ENCODE measurements around the gene FAM20C. TPM values are rescaled to one million over a fixed set of nuclear protein-coding genes. Genes with fewer than 3 reads are reported as not detected.

The FAM20C gene
- total RNA-seq, 1 donor from 2014 or later, result 10.0 TPM

DNA sequence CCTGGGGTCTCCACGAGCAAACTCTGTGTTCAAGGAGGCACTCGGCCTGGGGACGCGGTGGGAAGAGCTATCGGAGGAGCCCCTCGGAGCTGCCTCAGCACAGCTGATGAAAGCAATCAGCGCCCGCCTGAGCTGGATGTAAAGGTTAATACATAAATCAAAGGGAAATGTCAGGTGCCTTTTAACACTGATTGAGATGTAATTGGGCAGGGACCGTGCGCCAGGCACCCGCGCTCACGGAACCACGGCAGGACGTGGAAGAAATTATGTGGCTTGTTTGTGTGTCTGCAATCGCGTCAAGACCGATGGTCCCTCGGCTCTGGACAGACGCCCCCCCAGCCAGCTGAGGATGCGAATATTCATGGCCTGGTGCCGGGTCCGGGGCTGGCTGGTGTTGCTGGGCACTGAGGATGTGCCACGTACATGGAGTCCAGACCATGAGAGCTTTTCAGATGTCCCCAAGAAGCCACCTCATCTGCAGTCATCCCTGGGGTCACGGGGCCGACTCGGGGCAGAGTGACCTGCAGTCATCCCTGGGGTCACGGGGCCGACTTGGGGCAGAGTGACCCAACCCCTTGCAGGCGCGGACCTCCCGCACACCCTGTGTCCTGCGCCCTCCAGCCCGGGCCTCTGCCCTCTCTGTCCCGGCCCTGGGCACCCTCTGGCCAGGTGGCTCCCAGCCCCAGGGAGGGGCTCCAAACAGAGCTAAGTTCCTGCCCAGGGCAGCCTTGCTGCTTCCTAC, 113.2 kb downstream of the FAM20C start:
- Histone ChIP-seq H3K27ac (ENCODE audit: low read depth, low read length) (no peak overlapping the region), H3K36me3 (ENCODE audit: insufficient read depth, low read length) (no peaks in the 10 kb centered on the region), H3K9ac (ENCODE audit: low read length) (no peak overlapping the region), H2AFZ (ENCODE audit: low read depth, low read length) (no peak overlapping the region), H3K4me3 (ENCODE audit: insufficient read depth, low read depth, low read length) (no peak overlapping the region), H3K27me3 (ENCODE audit: insufficient read depth, low read length) (no peaks in the 10 kb centered on the region), H3K4me2 (ENCODE audit: low read length) (no peak overlapping the region), H3K9me3 (ENCODE audit: insufficient read depth, low read depth, low read length) (no peaks in the 10 kb centered on the region), H4K20me1 (ENCODE audit: insufficient read depth, low read length) (no peaks in the 10 kb centered on the region), H3K79me2 (ENCODE audit: insufficient read depth, low read length) (no peaks in the 10 kb centered on the region), H3K4me1 (ENCODE audit: insufficient read depth, low read length) (no peaks in the 10 kb centered on the region)
- TF ChIP-seq EZH2 (IDR thresholded peaks at IDR 0.05; ENCODE audit: insufficient read depth, low read length), result no peak
- TF ChIP-seq, protein P1, sequence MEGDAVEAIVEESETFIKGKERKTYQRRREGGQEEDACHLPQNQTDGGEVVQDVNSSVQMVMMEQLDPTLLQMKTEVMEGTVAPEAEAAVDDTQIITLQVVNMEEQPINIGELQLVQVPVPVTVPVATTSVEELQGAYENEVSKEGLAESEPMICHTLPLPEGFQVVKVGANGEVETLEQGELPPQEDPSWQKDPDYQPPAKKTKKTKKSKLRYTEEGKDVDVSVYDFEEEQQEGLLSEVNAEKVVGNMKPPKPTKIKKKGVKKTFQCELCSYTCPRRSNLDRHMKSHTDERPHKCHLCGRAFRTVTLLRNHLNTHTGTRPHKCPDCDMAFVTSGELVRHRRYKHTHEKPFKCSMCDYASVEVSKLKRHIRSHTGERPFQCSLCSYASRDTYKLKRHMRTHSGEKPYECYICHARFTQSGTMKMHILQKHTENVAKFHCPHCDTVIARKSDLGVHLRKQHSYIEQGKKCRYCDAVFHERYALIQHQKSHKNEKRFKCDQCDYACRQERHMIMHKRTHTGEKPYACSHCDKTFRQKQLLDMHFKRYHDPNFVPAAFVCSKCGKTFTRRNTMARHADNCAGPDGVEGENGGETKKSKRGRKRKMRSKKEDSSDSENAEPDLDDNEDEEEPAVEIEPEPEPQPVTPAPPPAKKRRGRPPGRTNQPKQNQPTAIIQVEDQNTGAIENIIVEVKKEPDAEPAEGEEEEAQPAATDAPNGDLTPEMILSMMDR (IDR thresholded peaks at IDR 0.05; ENCODE audit: insufficient read depth, low read depth, low read length), result no peak
- DNase-seq (ENCODE audit: low read depth) (no peak), FAIRE-seq (no peak)
- peaks cover 8% of the 10 kb centered on the region for H3K9me3 Mint-ChIP-seq (ENCODE audit: unreplicated experiment)
- no peak overlapping the region for H3K4me3 Mint-ChIP-seq (ENCODE audit: unreplicated experiment)
- H3K27ac Mint-ChIP-seq (ENCODE audit: unreplicated experiment), result no peak overlapping the region
- H3K36me3 Mint-ChIP-seq (ENCODE audit: low read depth, unreplicated experiment), result no peaks in the 10 kb centered on the region
- no peaks in the 10 kb centered on the region for H3K4me1 Mint-ChIP-seq (ENCODE audit: low read depth, unreplicated experiment)
- peaks cover 8% of the 10 kb centered on the region for H3K27me3 Mint-ChIP-seq (ENCODE audit: low read depth, unreplicated experiment)

DNA sequence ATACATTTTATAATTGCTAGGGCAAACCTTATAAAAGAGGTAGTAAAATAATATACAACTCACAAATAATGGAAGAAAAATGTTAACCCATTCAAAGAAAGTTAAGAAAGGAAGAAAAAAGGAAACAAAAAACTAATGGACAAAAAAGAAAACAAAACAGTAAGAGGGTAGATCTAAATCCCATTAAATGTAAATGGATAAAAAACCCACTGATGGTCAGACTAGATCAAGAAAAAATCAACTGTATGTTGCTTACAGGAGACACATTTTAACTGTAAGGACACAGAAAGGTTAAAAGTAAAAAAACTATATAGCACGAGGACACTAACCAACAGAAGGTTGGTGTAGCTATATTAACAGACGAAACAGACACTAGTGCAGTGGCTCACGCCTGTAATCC, 115.6 kb downstream of the FAM20C start:
- Mint-ChIP-seq H3K4me3 (ENCODE audit: unreplicated experiment) (no peak overlapping the region), H3K36me3 (ENCODE audit: low read depth, unreplicated experiment) (no peaks in the 10 kb centered on the region), H3K9me3 (ENCODE audit: unreplicated experiment) (peaks cover 8% of the 10 kb centered on the region), H3K27ac (ENCODE audit: unreplicated experiment) (no peak overlapping the region), H3K4me1 (ENCODE audit: low read depth, unreplicated experiment) (no peaks in the 10 kb centered on the region), H3K27me3 (ENCODE audit: low read depth, unreplicated experiment) (peaks cover 25% of the 10 kb centered on the region)
- Histone ChIP-seq H3K27me3 (ENCODE audit: insufficient read depth, low read length) (peaks cover 14% of the 10 kb centered on the region), H2AFZ (ENCODE audit: low read depth, low read length) (no peak overlapping the region), H4K20me1 (ENCODE audit: insufficient read depth, low read length) (no peaks in the 10 kb centered on the region), H3K36me3 (ENCODE audit: insufficient read depth, low read length) (no peaks in the 10 kb centered on the region), H3K4me3 (ENCODE audit: insufficient read depth, low read depth, low read length) (no peak overlapping the region), H3K4me2 (ENCODE audit: low read length) (no peak overlapping the region), H3K79me2 (ENCODE audit: insufficient read depth, low read length) (no peaks in the 10 kb centered on the region), H3K9ac (ENCODE audit: low read length) (no peak overlapping the region), H3K9me3 (ENCODE audit: insufficient read depth, low read depth, low read length) (no peaks in the 10 kb centered on the region), H3K4me1 (ENCODE audit: insufficient read depth, low read length) (no peaks in the 10 kb centered on the region), H3K27ac (ENCODE audit: low read depth, low read length) (no peak overlapping the region)
- DNase-seq (ENCODE audit: low read depth) (no peak), FAIRE-seq (no peak)
- TF ChIP-seq EZH2 (IDR thresholded peaks at IDR 0.05; ENCODE audit: insufficient read depth, low read length), result no peak
- TF ChIP-seq, protein P1 (IDR thresholded peaks at IDR 0.05; ENCODE audit: insufficient read depth, low read depth, low read length), result no peak

DNA sequence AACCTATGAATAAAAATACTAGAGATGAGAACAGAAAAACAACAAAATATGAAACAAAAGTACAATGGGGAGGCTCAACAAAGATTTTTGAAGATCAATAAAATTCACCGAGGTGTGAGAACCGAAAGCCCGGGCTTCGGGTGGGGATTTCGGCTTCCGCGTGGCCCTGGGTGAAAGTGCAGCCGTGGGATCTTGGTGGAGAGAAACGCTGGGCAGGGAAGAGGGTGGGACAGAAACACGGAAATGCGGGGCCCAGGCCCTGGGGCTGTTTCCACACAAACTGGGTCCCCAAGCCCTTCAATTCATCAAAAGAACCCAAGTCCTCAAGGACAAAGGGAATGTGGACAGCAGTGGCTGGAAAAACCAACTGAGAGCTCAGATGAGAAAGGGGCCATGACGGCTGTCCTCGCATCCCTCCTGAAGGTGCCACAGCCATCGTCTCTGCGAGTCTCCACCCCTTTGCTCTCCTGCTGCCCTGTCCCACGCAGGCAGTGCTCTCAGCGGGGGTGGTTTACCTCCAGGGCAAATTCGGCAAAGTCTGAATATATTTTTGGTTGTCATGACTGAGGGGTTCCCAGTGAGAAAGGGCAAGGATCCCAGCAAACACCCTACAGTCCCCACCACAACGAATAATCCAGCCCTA, 117.3 kb downstream of the FAM20C start:
- DNase-seq (ENCODE audit: low read depth), result no peak
- no peak for FAIRE-seq
- peaks cover 5% of the 10 kb centered on the region for H3K9me3 Mint-ChIP-seq (ENCODE audit: unreplicated experiment)
- Histone ChIP-seq H3K9me3 (ENCODE audit: insufficient read depth, low read depth, low read length) (no peaks in the 10 kb centered on the region), H3K79me2 (ENCODE audit: insufficient read depth, low read length) (no peaks in the 10 kb centered on the region), H3K4me2 (ENCODE audit: low read length) (no peak overlapping the region), H3K27ac (ENCODE audit: low read depth, low read length) (no peak overlapping the region), H3K4me1 (ENCODE audit: insufficient read depth, low read length) (no peaks in the 10 kb centered on the region), H3K36me3 (ENCODE audit: insufficient read depth, low read length) (no peaks in the 10 kb centered on the region), H2AFZ (ENCODE audit: low read depth, low read length) (no peak overlapping the region), H3K27me3 (ENCODE audit: insufficient read depth, low read length) (peaks cover 21% of the 10 kb centered on the region), H4K20me1 (ENCODE audit: insufficient read depth, low read length) (no peaks in the 10 kb centered on the region), H3K9ac (ENCODE audit: low read length) (no peak overlapping the region), H3K4me3 (ENCODE audit: insufficient read depth, low read depth, low read length) (no peak overlapping the region)
- peaks cover 20% of the 10 kb centered on the region for H3K27me3 Mint-ChIP-seq (ENCODE audit: low read depth, unreplicated experiment)
- no peaks in the 10 kb centered on the region for H3K36me3 Mint-ChIP-seq (ENCODE audit: low read depth, unreplicated experiment)
- H3K4me3 Mint-ChIP-seq (ENCODE audit: unreplicated experiment), result no peak overlapping the region
- no peaks in the 10 kb centered on the region for H3K4me1 Mint-ChIP-seq (ENCODE audit: low read depth, unreplicated experiment)
- H3K27ac Mint-ChIP-seq (ENCODE audit: unreplicated experiment), result no peak overlapping the region
- TF ChIP-seq, protein P1 (IDR thresholded peaks at IDR 0.05; ENCODE audit: insufficient read depth, low read depth, low read length), result no peak
- TF ChIP-seq EZH2 (IDR thresholded peaks at IDR 0.05; ENCODE audit: insufficient read depth, low read length), result no peak

Data from astrocyte (in vitro differentiated cells and primary cell).